ENCODE measurements around the gene MINK1. TPM values are rescaled to one million over a fixed set of nuclear protein-coding genes. Genes with fewer than 3 reads are reported as not detected.

Gene MINK1
- total RNA-seq, 1 donor from 2014 or later, result 111 TPM

DNA sequence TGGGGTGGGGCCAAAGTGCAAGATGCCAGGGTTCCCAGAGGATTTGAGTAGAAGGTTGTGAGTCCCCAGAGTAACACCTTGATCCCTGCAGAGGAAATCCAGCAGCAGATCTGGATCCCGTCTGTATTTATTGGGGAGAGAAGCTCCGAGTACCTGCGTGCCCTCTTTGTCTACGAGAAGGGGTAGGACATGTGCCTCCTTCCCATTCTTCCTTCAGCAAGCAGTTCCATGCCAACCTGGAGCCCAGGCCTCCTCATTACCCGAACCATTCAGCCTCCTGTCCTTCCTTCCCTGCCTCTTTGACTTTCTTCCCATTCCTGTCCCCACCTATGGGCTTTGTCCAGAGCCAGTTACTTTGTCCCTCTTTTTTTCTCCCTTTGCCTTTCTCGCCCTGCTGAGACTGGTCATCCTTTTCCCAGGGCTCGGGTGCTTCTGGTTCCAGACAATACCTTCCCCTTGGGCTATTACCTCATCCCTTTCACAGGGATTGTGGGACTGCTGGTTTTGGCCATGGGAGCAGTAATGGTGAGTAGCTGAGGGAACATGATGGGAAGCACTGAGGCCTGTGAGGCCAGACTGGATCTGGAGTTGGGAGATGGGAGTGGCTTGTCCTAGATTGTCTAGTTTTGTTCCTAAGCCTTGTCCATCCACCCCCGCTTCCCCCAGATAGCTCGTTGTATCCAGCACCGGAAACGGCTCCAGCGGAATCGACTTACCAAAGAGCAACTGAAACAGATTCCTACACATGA is 109.8 kb downstream of the MINK1 start:
- Mint-ChIP-seq H3K4me3 (peak overlapping the region; percentile 98), H3K9me3 (no peaks in the 10 kb centered on the region), H3K36me3 (peaks cover 17% of the 10 kb centered on the region), H3K27ac (peak overlapping the region; percentile 67), H3K4me1 (ENCODE audit: unreplicated experiment) (peaks cover 47% of the 10 kb centered on the region), H3K27me3 (no peaks in the 10 kb centered on the region)
- no peak for TF ChIP-seq CTCF (conservative IDR thresholded peaks at IDR 0.05)
- DNase-seq (ENCODE audit: extremely low spot score, unreplicated experiment), result no peak

DNA sequence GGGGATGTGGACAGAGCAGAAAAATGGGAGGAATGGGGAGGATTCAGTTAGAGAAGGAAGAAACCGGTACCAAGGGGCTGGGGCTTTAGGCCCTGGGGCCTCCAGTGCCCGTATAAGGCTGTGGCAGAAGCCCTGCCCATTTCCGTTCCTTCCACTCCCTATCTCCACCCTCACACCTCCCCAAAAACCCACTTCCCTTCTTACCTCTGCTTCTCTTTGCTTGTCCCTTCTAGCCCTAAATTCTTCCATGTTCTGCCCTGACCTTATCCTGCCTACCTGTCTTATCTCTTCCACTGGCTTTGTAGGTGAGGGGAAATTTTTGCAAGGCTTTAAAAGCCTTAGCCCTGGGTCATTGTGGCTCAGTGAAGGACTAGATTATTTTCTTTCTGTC is 111.0 kb downstream of the MINK1 start:
- peaks cover 44% of the 10 kb centered on the region for H3K4me1 Mint-ChIP-seq (ENCODE audit: unreplicated experiment)
- H3K27ac Mint-ChIP-seq, result peak overlapping the region; percentile 97
- no peak for DNase-seq (ENCODE audit: extremely low spot score, unreplicated experiment)
- H3K9me3 Mint-ChIP-seq, result no peaks in the 10 kb centered on the region
- peak overlapping the region; percentile 71 for H3K4me3 Mint-ChIP-seq
- peaks cover 17% of the 10 kb centered on the region for H3K36me3 Mint-ChIP-seq
- H3K27me3 Mint-ChIP-seq, result no peaks in the 10 kb centered on the region
- no peak for TF ChIP-seq CTCF (conservative IDR thresholded peaks at IDR 0.05)

DNA sequence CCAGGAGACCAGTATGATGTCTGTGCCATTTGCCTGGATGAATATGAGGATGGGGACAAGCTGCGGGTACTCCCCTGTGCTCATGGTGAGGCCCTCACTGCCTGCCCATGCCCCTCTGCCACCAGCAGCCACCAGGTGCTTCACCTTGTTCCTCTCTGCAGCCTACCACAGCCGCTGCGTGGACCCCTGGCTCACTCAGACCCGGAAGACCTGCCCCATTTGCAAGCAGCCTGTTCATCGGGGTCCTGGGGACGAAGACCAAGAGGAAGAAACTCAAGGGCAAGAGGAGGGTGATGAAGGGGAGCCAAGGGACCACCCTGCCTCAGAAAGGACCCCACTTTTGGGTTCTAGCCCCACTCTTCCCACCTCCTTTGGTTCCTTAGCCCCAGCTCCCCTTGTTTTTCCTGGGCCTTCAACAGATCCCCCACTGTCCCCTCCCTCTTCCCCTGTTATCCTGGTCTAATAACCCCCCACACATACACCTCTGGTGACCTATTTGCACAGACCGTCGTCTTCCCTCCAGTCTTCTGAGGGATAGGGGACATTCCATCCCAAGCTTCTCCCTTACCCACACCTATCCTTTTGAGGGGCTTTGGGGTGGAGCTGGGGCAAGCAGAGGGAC is 111.5 kb downstream of the MINK1 start:
- peak overlapping the region; percentile 85 for H3K4me3 Mint-ChIP-seq
- no peak for DNase-seq (ENCODE audit: extremely low spot score, unreplicated experiment)
- no peaks in the 10 kb centered on the region for H3K9me3 Mint-ChIP-seq

GRCh38 chr17:4945176-4945943 is 112.2 kb downstream of the MINK1 start:
- no peaks in the 10 kb centered on the region for H3K9me3 Mint-ChIP-seq
- H3K27ac Mint-ChIP-seq, result peak overlapping the region; percentile 97
- no peak for DNase-seq (ENCODE audit: extremely low spot score, unreplicated experiment)
- H3K4me3 Mint-ChIP-seq, result peak overlapping the region; percentile 85
- H3K4me1 Mint-ChIP-seq (ENCODE audit: unreplicated experiment), result peaks cover 39% of the 10 kb centered on the region
- TF ChIP-seq CTCF (conservative IDR thresholded peaks at IDR 0.05), result no peak
- no peaks in the 10 kb centered on the region for H3K27me3 Mint-ChIP-seq
- peaks cover 17% of the 10 kb centered on the region for H3K36me3 Mint-ChIP-seq

More for the DNA sequence above, 111.5 kb downstream of the MINK1 start:
- Mint-ChIP-seq H3K27me3 (no peaks in the 10 kb centered on the region), H3K27ac (peak overlapping the region; percentile 97), H3K36me3 (peaks cover 17% of the 10 kb centered on the region), H3K4me1 (ENCODE audit: unreplicated experiment) (peaks cover 43% of the 10 kb centered on the region)
- no peak for TF ChIP-seq CTCF (conservative IDR thresholded peaks at IDR 0.05)

GRCh38 chr17:4945944-4946280 is 112.8 kb downstream of the MINK1 start:
- TF ChIP-seq CTCF (conservative IDR thresholded peaks at IDR 0.05), result no peak
- H3K4me1 Mint-ChIP-seq (ENCODE audit: unreplicated experiment), result peaks cover 44% of the 10 kb centered on the region
- no peaks in the 10 kb centered on the region for H3K9me3 Mint-ChIP-seq
- DNase-seq (ENCODE audit: extremely low spot score, unreplicated experiment), result no peak
- H3K4me3 Mint-ChIP-seq, result peak overlapping the region; percentile 96
- H3K27ac Mint-ChIP-seq, result peak overlapping the region; percentile 97
- peaks cover 17% of the 10 kb centered on the region for H3K36me3 Mint-ChIP-seq
- no peaks in the 10 kb centered on the region for H3K27me3 Mint-ChIP-seq

Measured in type B pancreatic cell (in vitro differentiated cells).